Neural progenitor cell (in vitro differentiated cells): ENCODE measurements around the gene RIPPLY3. TPM values are rescaled to one million over a fixed set of nuclear protein-coding genes. Genes with fewer than 3 reads are reported as not detected.
A peak's percentile ranks its signal among the peaks of the same experiment; 100 is the strongest.

ENCODE experiments used
- DNase-seq: peaks from one replicate; pipeline ENCODE4 v3.0.0-alpha.2; 2016; ENCODE audit warnings: low spot score
- H2AFZ ChIP-seq: fragments of 200-600 bp; sonication (generic); replicated peaks from 2 replicates; pipeline ENCODE4 v1.6.1; 2016; ENCODE audit warnings: antibody characterized with exemption
- H3F3A ChIP-seq: fragments of 200-600 bp; sonication (generic); 2 replicates; pipeline ENCODE4 v1.6.1; 2016; ENCODE audit warnings: antibody characterized with exemption, low read depth
- H3K27ac ChIP-seq: fragments of 200-600 bp; sonication (generic); 2 replicates; pipeline ENCODE4 v1.5.1; 2016; ENCODE audit warnings: mild to moderate bottlenecking
- H3K27me3 ChIP-seq: fragments of 200-600 bp; sonication (generic); 2 replicates; pipeline ENCODE4 v1.6.1; 2016; ENCODE audit warnings: mild to moderate bottlenecking, moderate library complexity
- H3K36me3 ChIP-seq: fragments of 200-600 bp; sonication (generic); 2 replicates; pipeline ENCODE4 v1.5.1; 2016
- H3K4me1 ChIP-seq: fragments of 200-600 bp; sonication (generic); 2 replicates; pipeline ENCODE4 v1.6.1; 2016; ENCODE audit warnings: mixed run types
- H3K4me2 ChIP-seq: fragments of 200-600 bp; sonication (generic); 2 replicates; pipeline ENCODE4 v1.6.1; 2016
- H3K4me3 ChIP-seq: fragments of 200-600 bp; sonication (generic); 2 replicates; pipeline ENCODE4 v1.5.1; 2016
- H3K79me2 ChIP-seq: fragments of 200-600 bp; sonication (generic); 2 replicates; pipeline ENCODE4 v1.6.1; 2016; ENCODE audit warnings: low read depth
- H3K9ac ChIP-seq: fragments of 200-600 bp; sonication (generic); 2 replicates; pipeline ENCODE4 v1.6.1; 2016
- H3K9me3 ChIP-seq: fragments of 200-600 bp; sonication (generic); 2 replicates; pipeline ENCODE4 v1.5.1; 2016; ENCODE audit warnings: low read depth
- H4K20me1 ChIP-seq: fragments of 200-600 bp; sonication (generic); 2 replicates; pipeline ENCODE4 v1.6.1; 2016; ENCODE audit warnings: low read depth
- H3K27ac Mint-ChIP-seq: 3 replicates; pipeline ENCODE4 v1.8.0; 2021; ENCODE audit warnings: mixed read lengths
- H3K27me3 Mint-ChIP-seq: 2 replicates; pipeline ENCODE4 v1.8.0; 2022; ENCODE audit warnings: low read depth, mild to moderate bottlenecking, inconsistent platforms, moderate library complexity, mixed read lengths; ENCODE audit not compliant: insufficient read depth
- H3K36me3 Mint-ChIP-seq: 3 replicates; pipeline ENCODE4 v1.8.0; 2021; ENCODE audit warnings: mixed read lengths
- H3K4me1 Mint-ChIP-seq: 3 replicates; pipeline ENCODE4 v1.8.0; 2021; ENCODE audit warnings: mixed read lengths
- H3K4me3 Mint-ChIP-seq: 3 replicates; pipeline ENCODE4 v1.8.0; 2021; ENCODE audit warnings: mild to moderate bottlenecking, moderate library complexity, mixed read lengths
- H3K9me3 Mint-ChIP-seq: 3 replicates; pipeline ENCODE4 v1.8.0; 2020; ENCODE audit warnings: mixed read lengths
- EZH2 ChIP-seq: fragments of 200-600 bp; sonication (generic); IDR thresholded peaks from 2 replicates; pipeline ENCODE4 v1.6.1; 2017; ENCODE audit warnings: antibody characterized with exemption, mild to moderate bottlenecking, moderate library complexity
- EZH2phosphoT487 ChIP-seq: fragments of 200-600 bp; sonication (generic); IDR thresholded peaks from 2 replicates; pipeline ENCODE4 v1.6.1; 2017; ENCODE audit warnings: antibody characterized with exemption
- total RNA-seq: library from RNA; depleted of rRNA; stranded (reverse); fragments of >200 nt; gene quantifications from 2 replicates; pipeline ENCODE4 v1.2.3, GENCODE V29; 2015; ENCODE audit warnings: low replicate concordance
- TF ChIP-seq, protein P1 (sequence below): fragments of 200-600 bp; sonication (generic); IDR thresholded peaks from 2 replicates; pipeline ENCODE4 v1.5.1; 2017; ENCODE audit warnings: antibody characterized with exemption, mild to moderate bottlenecking

The RIPPLY3 gene
- total RNA-seq, 1 donor from 2014 or later: 2.8 TPM

DNA sequence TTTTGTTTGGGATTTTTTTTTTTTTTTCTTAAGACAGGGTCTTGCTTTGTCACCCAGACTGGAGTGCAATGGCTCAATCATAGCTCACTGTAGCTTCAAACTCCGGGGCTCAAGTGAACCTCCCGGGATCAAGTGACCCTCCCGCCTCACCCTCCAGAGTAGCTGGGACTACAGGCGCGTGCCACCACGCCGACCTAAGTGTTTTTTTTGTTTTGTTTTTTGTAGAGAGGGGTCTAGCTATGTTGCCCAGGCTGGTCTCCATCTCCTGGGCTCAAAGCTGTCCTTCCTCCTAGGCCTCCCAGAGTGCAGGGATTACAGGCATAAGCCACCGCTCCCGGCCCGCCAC, 40.8 kb upstream of the RIPPLY3 start:
- H3K9me3 Mint-ChIP-seq: no peaks in the 10 kb centered on the region
- peaks cover 15% of the 10 kb centered on the region for H3K4me1 Mint-ChIP-seq
- Histone ChIP-seq H3K4me3 (peak overlapping the region; percentile 94), H3F3A (peaks cover 28% of the 10 kb centered on the region), H3K79me2 (no peaks in the 10 kb centered on the region), H3K9me3 (no peaks in the 10 kb centered on the region), H3K27ac (no peak overlapping the region), H3K27me3 (no peaks in the 10 kb centered on the region), H3K4me2 (peak overlapping the region; percentile 90), H3K4me1 (no peaks in the 10 kb centered on the region), H4K20me1 (no peaks in the 10 kb centered on the region), H3K9ac (no peak overlapping the region), H2AFZ (peak overlapping the region; percentile 98), H3K36me3 (no peaks in the 10 kb centered on the region)
- peaks cover 10% of the 10 kb centered on the region for H3K36me3 Mint-ChIP-seq
- H3K4me3 Mint-ChIP-seq: peak overlapping the region; percentile 87
- no peak for TF ChIP-seq EZH2phosphoT487
- no peak for TF ChIP-seq EZH2
- TF ChIP-seq, protein P1, sequence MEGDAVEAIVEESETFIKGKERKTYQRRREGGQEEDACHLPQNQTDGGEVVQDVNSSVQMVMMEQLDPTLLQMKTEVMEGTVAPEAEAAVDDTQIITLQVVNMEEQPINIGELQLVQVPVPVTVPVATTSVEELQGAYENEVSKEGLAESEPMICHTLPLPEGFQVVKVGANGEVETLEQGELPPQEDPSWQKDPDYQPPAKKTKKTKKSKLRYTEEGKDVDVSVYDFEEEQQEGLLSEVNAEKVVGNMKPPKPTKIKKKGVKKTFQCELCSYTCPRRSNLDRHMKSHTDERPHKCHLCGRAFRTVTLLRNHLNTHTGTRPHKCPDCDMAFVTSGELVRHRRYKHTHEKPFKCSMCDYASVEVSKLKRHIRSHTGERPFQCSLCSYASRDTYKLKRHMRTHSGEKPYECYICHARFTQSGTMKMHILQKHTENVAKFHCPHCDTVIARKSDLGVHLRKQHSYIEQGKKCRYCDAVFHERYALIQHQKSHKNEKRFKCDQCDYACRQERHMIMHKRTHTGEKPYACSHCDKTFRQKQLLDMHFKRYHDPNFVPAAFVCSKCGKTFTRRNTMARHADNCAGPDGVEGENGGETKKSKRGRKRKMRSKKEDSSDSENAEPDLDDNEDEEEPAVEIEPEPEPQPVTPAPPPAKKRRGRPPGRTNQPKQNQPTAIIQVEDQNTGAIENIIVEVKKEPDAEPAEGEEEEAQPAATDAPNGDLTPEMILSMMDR: no peak
- H3K27ac Mint-ChIP-seq: no peak overlapping the region
- H3K27me3 Mint-ChIP-seq: peaks cover 3% of the 10 kb centered on the region
- DNase-seq: no peak

DNA sequence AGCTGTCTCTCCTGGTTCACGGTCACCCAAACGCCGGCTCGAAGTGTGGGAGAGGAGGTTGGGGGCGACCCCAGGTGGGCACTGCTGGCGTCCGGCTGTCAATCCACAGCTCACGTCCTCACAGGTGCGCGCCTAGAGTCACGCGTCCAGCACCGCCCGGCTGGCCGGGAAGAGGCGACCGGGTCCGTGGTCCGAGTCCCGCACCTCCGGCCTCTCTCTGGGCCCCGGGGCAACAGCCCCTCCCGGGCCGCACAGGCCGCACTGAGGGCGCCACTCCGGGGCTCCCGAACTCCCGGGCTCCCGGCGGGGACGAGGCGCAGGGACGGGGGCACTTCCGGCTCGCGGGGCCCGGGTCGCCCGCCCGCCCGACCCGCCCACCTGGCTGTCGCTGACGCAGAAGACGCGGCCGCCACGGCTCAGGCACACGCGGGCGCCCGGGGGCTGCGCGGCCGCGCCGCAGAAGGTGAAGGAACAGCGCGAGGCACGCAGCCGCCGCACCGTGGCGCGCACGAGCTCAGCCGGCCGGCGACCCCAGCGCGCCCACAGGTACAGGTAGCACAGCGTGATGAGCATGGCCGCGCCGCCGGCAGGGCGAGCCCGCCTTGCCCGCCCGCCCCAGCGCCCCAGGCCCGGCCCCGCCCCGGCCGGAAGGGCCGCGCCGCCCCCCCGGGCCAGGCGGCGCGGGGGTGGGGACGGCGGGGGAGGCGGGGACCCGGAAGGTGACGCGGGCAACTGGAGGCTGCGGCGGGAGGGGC, 40.3 kb upstream of the RIPPLY3 start, which contains the start of gene HLCS:
HLCS (minus strand) TSS at position 604 of the 755 bp plus-strand sequence; CDS start at position 573, 31 bp downstream.
- no peaks in the 10 kb centered on the region for H3K27me3 ChIP-seq
- Mint-ChIP-seq H3K27ac (peak within 1 kb of the TSS; percentile 75), H3K27me3 (peaks cover 3% of the 10 kb centered on the region), H3K4me1 (peaks cover 15% of the 10 kb centered on the region), H3K4me3 (peak within 1 kb of the TSS; percentile 88), H3K9me3 (no peaks in the 10 kb centered on the region), H3K36me3 (peaks cover 10% of the 10 kb centered on the region)
- no peak within 1 kb of the TSS for H3K27ac ChIP-seq
- peak; percentile 87 for DNase-seq
- no peak within 1 kb of the TSS for H3K9ac ChIP-seq
- H3F3A ChIP-seq: peaks cover 28% of the 10 kb centered on the region
- peak; percentile 37 for TF ChIP-seq EZH2
- TF ChIP-seq EZH2phosphoT487: no peak
- TF ChIP-seq, protein P1: peak; percentile 36
- peak within 1 kb of the TSS; percentile 90 for H3K4me2 ChIP-seq
- no peaks in the 10 kb centered on the region for H3K79me2 ChIP-seq
- no peaks in the 10 kb centered on the region for H3K4me1 ChIP-seq
- no peaks in the 10 kb centered on the region for H3K36me3 ChIP-seq
- H2AFZ ChIP-seq: peak within 1 kb of the TSS; percentile 98
- no peaks in the 10 kb centered on the region for H4K20me1 ChIP-seq
- H3K9me3 ChIP-seq: no peaks in the 10 kb centered on the region
- peak within 1 kb of the TSS; percentile 94 for H3K4me3 ChIP-seq

DNA sequence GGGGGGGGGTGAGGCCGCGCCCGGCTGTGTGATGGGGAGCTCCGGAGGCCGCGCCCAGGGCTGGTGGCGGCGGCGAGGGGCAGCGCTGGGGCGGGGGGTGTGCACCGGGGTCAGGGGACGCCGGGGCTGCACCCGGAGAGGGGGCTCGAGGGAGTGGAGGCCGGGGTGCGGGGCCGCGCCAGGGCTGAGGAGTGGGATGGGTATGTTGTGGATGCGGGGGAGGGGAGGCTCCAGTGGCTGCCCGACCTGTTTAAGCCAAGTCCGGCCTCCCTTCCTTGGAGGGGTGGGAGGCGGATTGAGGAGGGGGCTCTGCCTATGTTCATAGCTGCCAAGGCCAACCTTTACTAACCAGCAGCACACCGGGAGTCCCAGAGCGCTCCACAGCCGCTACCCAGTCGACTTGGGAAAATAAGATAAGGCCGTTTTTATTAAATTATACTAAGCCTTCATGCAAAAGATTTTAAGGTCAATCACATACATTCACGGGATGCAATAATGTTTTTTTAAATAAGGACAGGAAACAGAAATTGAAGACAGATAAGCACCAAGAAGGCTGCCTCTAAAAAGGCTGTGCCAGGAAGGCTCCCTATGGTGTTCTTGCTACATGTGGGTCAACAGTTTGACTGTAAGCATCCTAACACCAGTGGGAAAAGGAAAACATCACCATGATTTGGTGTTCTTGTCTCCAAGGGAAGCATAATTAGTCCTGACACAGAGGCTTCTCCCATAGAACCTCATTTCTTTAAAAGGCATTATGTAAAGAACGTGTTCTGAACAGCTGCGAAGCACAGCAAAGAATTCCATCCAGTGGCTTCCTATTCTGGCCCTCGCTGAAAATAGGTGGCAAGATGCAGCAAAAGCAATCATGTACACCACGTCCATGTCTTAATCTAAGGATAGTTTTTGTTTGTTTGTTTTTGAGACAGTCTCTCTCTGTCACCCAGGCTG, 39.4 kb upstream of the RIPPLY3 start:
- no peaks in the 10 kb centered on the region for H3K36me3 ChIP-seq
- Mint-ChIP-seq H3K36me3 (peaks cover 13% of the 10 kb centered on the region), H3K9me3 (no peaks in the 10 kb centered on the region), H3K27me3 (peaks cover 3% of the 10 kb centered on the region), H3K4me1 (peaks cover 15% of the 10 kb centered on the region), H3K27ac (no peak overlapping the region), H3K4me3 (peak overlapping the region; percentile 88)
- TF ChIP-seq EZH2: no peak
- TF ChIP-seq, protein P1: no peak
- TF ChIP-seq EZH2phosphoT487: no peak
- peak overlapping the region; percentile 2 for H2AFZ ChIP-seq
- peaks cover 28% of the 10 kb centered on the region for H3F3A ChIP-seq
- H3K79me2 ChIP-seq: no peaks in the 10 kb centered on the region
- H3K4me3 ChIP-seq: peak overlapping the region; percentile 94
- no peaks in the 10 kb centered on the region for H3K4me1 ChIP-seq
- peak overlapping the region; percentile 67 for H3K4me2 ChIP-seq
- H4K20me1 ChIP-seq: no peaks in the 10 kb centered on the region
- H3K9me3 ChIP-seq: no peaks in the 10 kb centered on the region
- no peak overlapping the region for H3K9ac ChIP-seq
- no peaks in the 10 kb centered on the region for H3K27me3 ChIP-seq
- no peak overlapping the region for H3K27ac ChIP-seq
- DNase-seq: no peak
